LNCaP clone FGC (cell line): ENCODE data around the gene ARFGAP1.

Source experiments
- DNase-seq: peaks from one replicate; pipeline ENCODE4 v3.0.0-alpha.2; 2011; ENCODE audit warnings: low read depth
- H3K4me3 ChIP-seq: 2 replicates; pipeline ENCODE4 v1.5.1; 2011; ENCODE audit warnings: mild to moderate bottlenecking, low read depth, low read length, control low read depth
- TF ChIP-seq, protein P1 (sequence below): IDR thresholded peaks from 2 replicates; pipeline ENCODE4 v1.5.1; 2012; ENCODE audit warnings: mild to moderate bottlenecking; ENCODE audit not compliant: control insufficient read depth, insufficient read depth; ENCODE audit errors: extremely low read depth

ARFGAP1 gene

DNA sequence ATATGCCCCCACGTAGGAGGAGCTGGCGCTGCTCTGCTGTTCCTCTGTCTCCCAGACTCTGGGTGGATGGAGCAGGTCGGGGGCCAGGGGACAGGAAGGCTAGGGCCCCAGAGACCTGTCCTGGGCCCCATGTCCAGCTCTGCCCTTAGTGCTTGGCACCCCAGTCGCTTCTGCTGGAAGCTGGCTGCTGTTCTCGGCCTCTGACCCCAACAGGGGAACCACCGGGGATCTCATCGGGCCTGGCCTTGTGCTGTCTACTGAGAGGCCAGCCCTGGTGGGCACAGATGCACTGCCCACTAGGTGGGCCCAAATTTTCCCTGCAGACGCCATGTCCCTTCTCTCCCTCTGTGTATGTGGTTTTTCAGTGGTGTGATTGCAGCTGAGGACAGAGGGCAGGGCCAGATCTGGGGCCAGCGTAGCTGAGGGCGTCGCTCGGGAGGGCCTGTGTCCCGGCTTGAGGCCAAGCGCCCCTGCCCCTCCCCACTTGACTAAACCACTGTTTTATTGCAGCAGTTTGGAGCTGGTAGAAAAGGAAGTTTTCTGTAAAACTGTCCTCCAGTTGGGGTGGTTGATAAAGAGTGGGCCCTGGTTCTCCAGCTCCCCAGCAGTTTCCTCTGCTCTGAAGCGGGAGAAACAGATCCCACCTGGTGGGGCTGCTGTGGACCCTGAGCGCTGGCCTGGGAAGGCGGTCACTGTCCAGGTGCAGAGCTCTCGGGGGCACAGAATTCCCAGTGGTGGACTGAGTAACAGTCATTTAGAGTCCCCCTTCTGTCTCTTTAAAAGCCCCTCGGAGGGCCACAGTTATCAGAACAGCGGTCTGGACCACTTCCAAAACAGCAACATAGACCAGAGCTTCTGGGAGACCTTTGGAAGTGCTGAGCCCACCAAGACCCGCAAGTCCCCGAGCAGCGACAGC lies 14.4 kb downstream of the ARFGAP1 start:
- TF ChIP-seq, protein P1, sequence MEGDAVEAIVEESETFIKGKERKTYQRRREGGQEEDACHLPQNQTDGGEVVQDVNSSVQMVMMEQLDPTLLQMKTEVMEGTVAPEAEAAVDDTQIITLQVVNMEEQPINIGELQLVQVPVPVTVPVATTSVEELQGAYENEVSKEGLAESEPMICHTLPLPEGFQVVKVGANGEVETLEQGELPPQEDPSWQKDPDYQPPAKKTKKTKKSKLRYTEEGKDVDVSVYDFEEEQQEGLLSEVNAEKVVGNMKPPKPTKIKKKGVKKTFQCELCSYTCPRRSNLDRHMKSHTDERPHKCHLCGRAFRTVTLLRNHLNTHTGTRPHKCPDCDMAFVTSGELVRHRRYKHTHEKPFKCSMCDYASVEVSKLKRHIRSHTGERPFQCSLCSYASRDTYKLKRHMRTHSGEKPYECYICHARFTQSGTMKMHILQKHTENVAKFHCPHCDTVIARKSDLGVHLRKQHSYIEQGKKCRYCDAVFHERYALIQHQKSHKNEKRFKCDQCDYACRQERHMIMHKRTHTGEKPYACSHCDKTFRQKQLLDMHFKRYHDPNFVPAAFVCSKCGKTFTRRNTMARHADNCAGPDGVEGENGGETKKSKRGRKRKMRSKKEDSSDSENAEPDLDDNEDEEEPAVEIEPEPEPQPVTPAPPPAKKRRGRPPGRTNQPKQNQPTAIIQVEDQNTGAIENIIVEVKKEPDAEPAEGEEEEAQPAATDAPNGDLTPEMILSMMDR: no peak
- H3K4me3 ChIP-seq: no peak overlapping the region

DNA sequence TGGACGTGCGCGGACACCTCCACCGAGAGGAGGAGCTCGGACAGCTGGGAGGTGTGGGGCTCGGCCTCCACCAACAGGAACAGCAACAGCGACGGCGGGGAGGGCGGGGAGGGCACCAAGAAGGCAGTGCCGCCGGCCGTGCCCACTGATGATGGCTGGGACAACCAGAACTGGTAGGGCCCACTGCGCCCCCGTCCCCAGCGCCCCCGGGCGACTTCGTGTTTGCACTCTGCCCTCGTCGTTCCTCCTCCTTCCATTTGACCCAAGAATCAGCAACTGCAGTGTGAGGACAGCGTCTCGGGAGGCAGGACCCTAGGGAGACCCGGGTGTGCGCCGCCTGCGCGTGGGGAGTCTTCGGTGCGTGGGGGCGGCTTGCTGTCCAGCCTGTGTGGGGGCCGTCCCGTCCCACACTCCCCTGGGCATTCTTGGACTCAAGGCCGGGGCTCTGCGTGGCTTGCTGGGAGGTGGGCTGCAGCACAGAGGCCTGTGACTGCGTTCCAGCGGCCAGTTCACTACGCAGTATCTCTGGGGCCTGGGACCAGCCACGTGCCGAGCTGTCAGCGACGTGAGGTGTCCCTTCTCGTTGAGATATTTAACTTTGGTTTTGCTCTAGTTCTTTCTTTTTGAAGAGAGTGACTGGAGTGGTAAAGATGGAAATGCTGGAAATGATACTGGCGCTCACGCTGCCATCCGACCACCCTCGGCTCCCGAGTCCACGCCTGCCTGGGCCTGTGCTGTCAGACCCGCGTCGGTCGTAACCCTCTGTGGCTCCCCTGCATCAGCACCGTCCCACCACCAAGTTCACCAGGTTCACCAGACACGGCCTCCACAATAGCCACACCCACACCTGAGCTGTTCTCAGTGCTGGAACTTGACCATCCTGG lies 15.3 kb downstream of the ARFGAP1 start:
- TF ChIP-seq, protein P1: no peak
- no peak for DNase-seq
- no peak overlapping the region for H3K4me3 ChIP-seq

More for the DNA sequence above, 14.4 kb downstream of the ARFGAP1 start:
- no peak for DNase-seq

DNA sequence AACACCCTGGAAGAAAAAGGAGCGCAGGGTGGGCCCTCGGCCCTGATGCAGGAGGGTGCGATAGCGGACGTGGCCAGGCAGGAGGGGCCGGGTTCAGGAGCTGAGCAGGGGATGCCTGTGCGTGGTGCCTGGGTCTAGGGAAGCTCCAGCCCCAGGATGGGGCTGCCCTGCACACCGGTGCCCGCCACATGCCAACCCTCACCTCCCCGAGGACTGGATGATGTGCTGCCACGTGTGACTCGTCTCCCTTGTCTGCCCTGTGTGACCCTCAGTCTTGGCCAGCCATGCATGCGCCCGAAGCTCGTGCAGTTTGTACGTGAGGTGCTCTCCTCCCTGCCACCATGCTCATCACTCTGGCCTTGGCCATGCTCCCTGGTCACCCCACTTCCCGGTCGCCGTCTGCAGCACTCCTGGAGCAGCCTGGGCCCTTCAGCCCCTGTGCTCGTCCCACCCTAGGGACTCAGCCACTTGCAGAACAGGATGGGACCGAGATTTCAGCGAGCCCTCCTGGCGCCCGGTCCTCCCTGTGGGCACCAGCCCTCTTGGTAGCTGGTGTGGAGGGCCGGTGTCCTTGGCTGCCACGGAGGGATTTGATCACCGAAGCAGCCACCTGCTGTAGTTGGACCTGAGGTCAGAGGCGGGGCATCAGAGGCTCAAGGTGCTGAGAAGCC lies 16.1 kb downstream of the ARFGAP1 start:
- no peak for DNase-seq
- TF ChIP-seq, protein P1: no peak
- H3K4me3 ChIP-seq: no peak overlapping the region

DNA sequence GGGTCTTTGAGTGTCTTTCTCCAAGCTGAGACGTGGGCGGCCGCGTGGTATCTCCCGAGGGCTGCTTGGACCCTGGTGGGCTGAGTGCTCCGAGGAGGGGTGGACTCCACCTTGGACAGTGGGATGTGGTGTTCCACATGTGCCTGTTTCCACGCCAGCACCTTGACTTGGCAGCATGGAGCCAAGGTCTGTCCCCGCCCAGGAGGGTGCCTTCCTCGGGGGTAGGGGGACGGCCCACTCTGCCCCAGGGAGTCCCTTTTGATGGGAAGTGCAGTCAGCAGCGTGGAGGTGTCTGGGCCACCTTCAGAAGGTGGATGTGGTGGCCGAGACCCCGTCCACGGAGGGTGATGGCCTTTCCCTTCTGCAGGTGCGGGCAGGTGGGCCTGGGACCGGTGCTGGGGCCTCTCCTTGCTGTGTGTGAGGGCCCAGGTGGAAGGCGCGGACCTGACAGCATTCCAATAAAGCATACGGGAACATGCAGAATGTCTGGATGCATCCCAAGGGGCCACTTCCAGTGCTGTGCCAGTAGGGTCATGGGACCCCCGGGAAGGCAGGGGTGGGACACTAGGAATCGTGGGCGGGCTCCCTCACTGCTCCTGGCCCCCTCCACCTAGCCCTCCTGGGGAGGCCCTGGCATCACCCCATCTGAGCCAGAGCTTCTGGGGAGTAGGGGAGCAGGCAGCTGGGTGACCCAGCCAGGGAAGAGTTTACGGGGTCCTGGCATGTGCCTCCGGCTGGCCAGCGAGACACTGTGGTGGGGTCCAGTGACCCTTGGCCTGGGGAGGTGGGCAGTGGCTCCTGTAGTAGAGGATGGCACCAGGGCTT lies 16.9 kb downstream of the ARFGAP1 start:
- no peak for DNase-seq
- TF ChIP-seq, protein P1: no peak
- H3K4me3 ChIP-seq: no peak overlapping the region

DNA sequence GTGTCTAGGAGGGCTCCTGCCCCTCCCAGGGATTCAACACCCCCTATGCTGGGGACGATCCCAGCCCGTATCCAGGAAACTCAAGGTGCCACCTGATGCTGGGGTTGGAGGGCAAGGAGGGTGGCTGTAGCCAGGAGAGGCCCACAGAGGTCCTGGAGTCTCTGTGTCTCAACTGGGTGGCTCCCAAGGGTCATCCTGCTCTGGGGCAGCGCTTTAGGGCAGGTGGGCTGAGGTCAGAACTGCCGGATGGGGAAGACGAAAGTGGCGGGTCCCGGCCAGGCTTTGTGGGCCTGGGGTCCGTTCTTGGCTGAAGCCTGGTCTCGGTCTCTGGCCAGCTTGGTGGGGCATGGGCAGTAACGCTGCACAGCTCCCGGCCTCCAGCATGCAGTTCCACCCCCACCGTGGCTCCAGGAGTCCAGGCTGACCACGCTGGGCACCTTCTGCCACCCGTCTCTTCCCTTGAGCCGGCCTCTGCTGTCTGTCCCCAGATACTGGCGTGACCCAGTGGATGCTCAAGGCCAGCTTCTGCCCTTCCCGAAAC lies 17.6 kb downstream of the ARFGAP1 start:
- H3K4me3 ChIP-seq: no peak overlapping the region
- no peak for DNase-seq
- TF ChIP-seq, protein P1: no peak
